NCI-H526 treated with DMSO at 0.1 percent for 48 hours (cell line): Measurements from ENCODE around the gene CA9.

ENCODE experiments used
- DNase-seq: peaks from one replicate; lab custom pipeline; 2025; lab: John Stamatoyannopoulos, UW

CA9 gene

GRCh38 chr9:35651956-35652828 lies 21.5 kb upstream of the CA9 start:
- no peak for DNase-seq

GRCh38 chr9:35652829-35653209 lies 20.9 kb upstream of the CA9 start:
- no peak for DNase-seq

- no peak for DNase-seq
Observed at GRCh38 chr9:35653611-35654010, 20.1 kb upstream of the CA9 start.

- DNase-seq = no peak
Observed at GRCh38 chr9:35656348-35656747, 17.4 kb upstream of the CA9 start.

- no peak for DNase-seq
Observed at GRCh38 chr9:35656831-35657545, 16.7 kb upstream of the CA9 start.

- peak; percentile 95 for DNase-seq
Observed at GRCh38 chr9:35657546-35658136, 16.1 kb upstream of the CA9 start, which contains the start of gene RMRP. TSS of gene RMRP (minus strand) at chr9:35658019.

- DNase-seq = peak; percentile 91
Observed at GRCh38 chr9:35658137-35658967, 15.4 kb upstream of the CA9 start, which contains the start of gene CCDC107. TSS of gene CCDC107 (plus strand) at chr9:35658292. CDS start at chr9:35658380, 88 bp downstream.

GRCh38 chr9:35658968-35659220 lies 14.8 kb upstream of the CA9 start:
- DNase-seq = no peak

- DNase-seq = no peak
Observed at GRCh38 chr9:35659340-35659739, 14.4 kb upstream of the CA9 start.

- DNase-seq = no peak
Observed at GRCh38 chr9:35660966-35661415, 12.7 kb upstream of the CA9 start.

- DNase-seq = no peak
Observed at GRCh38 chr9:35661756-35662350, 11.9 kb upstream of the CA9 start.

GRCh38 chr9:35662437-35662836 lies 11.3 kb upstream of the CA9 start:
- no peak for DNase-seq

- DNase-seq = peak; percentile 75
Observed at GRCh38 chr9:35664531-35665470, 8.9 kb upstream of the CA9 start, which contains the start of gene ARHGEF39. TSS of gene ARHGEF39 (minus strand) at chr9:35665195. CDS start at chr9:35665169, 26 bp downstream.

- no peak for DNase-seq
Observed at GRCh38 chr9:35665471-35665818, 8.3 kb upstream of the CA9 start.

GRCh38 chr9:35666045-35666444 lies 7.7 kb upstream of the CA9 start:
- DNase-seq = no peak

- no peak for DNase-seq
Observed at GRCh38 chr9:35666549-35666948, 7.2 kb upstream of the CA9 start.

- no peak for DNase-seq
Observed at GRCh38 chr9:35667939-35668338, 5.8 kb upstream of the CA9 start.

GRCh38 chr9:35669331-35670145 lies 4.2 kb upstream of the CA9 start:
- no peak for DNase-seq

- DNase-seq = no peak
Observed at GRCh38 chr9:35674025-35674361, 265 bp downstream of the CA9 start.

- DNase-seq = no peak
Observed at GRCh38 chr9:35675204-35675603, 1.5 kb downstream of the CA9 start.
